Smooth muscle cell (in vitro differentiated cells): ENCODE results near the gene PPOX. TPM values are rescaled to one million over a fixed set of nuclear protein-coding genes. Genes with fewer than 3 reads are reported as not detected.

Experiments
- DNase-seq: peaks from one replicate; lab custom pipeline; 2025; ENCODE audit not compliant: unreplicated experiment; lab: John Stamatoyannopoulos, UW
- H2AFZ ChIP-seq: fragments of 200-600 bp; sonication (generic); 2 replicates; pipeline ENCODE4 v1.6.0; 2016; ENCODE audit warnings: antibody characterized with exemption, low read depth, mild to moderate bottlenecking
- H3F3A ChIP-seq: fragments of 200-600 bp; sonication (generic); 2 replicates; pipeline ENCODE4 v1.6.0; 2017; ENCODE audit warnings: antibody characterized with exemption, low read depth
- H3K27ac ChIP-seq: fragments of 200-600 bp; sonication (generic); 2 replicates; pipeline ENCODE4 v1.5.1; 2016; ENCODE audit warnings: low read depth, mild to moderate bottlenecking
- H3K27me3 ChIP-seq: fragments of 200-600 bp; sonication (generic); 2 replicates; pipeline ENCODE4 v1.6.1; 2016; ENCODE audit warnings: low read depth, mild to moderate bottlenecking
- H3K36me3 ChIP-seq: fragments of 200-600 bp; sonication (generic); 2 replicates; pipeline ENCODE4 v1.5.1; 2016; ENCODE audit warnings: low read depth
- H3K4me1 ChIP-seq: fragments of 200-600 bp; sonication (generic); 2 replicates; pipeline ENCODE4 v1.5.1; 2016; ENCODE audit warnings: low read depth
- H3K4me2 ChIP-seq: fragments of 200-600 bp; sonication (generic); 2 replicates; pipeline ENCODE4 v1.6.0; 2016; ENCODE audit warnings: mild to moderate bottlenecking
- H3K4me3 ChIP-seq: fragments of 200-600 bp; sonication (generic); 2 replicates; pipeline ENCODE4 v1.5.1; 2016; ENCODE audit warnings: mild to moderate bottlenecking
- H3K79me2 ChIP-seq: fragments of 200-600 bp; sonication (generic); 2 replicates; pipeline ENCODE4 v1.6.0; 2016; ENCODE audit warnings: low read depth, mild to moderate bottlenecking
- H3K9ac ChIP-seq: fragments of 200-600 bp; sonication (generic); 2 replicates; pipeline ENCODE4 v1.6.0; 2016; ENCODE audit warnings: low read depth
- H3K9me3 ChIP-seq: fragments of 200-600 bp; sonication (generic); replicated peaks from 2 replicates; pipeline ENCODE4 v1.5.1; 2016; ENCODE audit warnings: low read depth
- H4K20me1 ChIP-seq: fragments of 200-600 bp; sonication (generic); 2 replicates; pipeline ENCODE4 v1.6.0; 2016; ENCODE audit warnings: low read depth
- WGBS: methylation state at CpG from one replicate; pipeline ENCODE4 v1.1.7; 2016; ENCODE audit warnings: low lambda C conversion rate; 5-methylcytosine and 5-hydroxymethylcytosine counted together
- polyA plus RNA-seq: library from polyadenylated mRNA; unstranded; fragments of >200 nt; fragmentation: Nextera tagmentation; extraction: Ambion mirVana; gene quantifications from 2 replicates; pipeline ENCODE4 v1.2.1, GENCODE V29; 2016
- total RNA-seq: library from RNA; depleted of rRNA; stranded (reverse); fragments of >200 nt; gene quantifications from 2 replicates; pipeline ENCODE4 v1.2.3, GENCODE V29; 2014
- TF ChIP-seq, protein P1 (sequence below): fragments of 200-600 bp; sonication (generic); IDR thresholded peaks from 2 replicates; pipeline ENCODE4 v1.5.1; 2017; ENCODE audit warnings: borderline replicate concordance, mild to moderate bottlenecking, antibody characterized with exemption; ENCODE audit not compliant: insufficient read depth, poor library complexity, severe bottlenecking

The PPOX gene
- total and polyA plus RNA-seq, 2 experiments from 2014 or later: 16.5 to 23.8 TPM

- Histone ChIP-seq H3K27me3 (no peaks in the 10 kb centered on the region), H3K27ac (no peak overlapping the region), H2AFZ (no peak overlapping the region), H3K9me3 (no peaks in the 10 kb centered on the region), H3K4me1 (peaks cover 7% of the 10 kb centered on the region), H3K79me2 (peaks cover 10% of the 10 kb centered on the region), H3K4me2 (no peak overlapping the region), H3K4me3 (no peak overlapping the region), H3F3A (no peaks in the 10 kb centered on the region), H4K20me1 (no peaks in the 10 kb centered on the region), H3K36me3 (no peaks in the 10 kb centered on the region), H3K9ac (no peak overlapping the region)
- WGBS: 98% methylated on average over 11 of the region's 11 CpGs
- no peak for DNase-seq
- TF ChIP-seq, protein P1, sequence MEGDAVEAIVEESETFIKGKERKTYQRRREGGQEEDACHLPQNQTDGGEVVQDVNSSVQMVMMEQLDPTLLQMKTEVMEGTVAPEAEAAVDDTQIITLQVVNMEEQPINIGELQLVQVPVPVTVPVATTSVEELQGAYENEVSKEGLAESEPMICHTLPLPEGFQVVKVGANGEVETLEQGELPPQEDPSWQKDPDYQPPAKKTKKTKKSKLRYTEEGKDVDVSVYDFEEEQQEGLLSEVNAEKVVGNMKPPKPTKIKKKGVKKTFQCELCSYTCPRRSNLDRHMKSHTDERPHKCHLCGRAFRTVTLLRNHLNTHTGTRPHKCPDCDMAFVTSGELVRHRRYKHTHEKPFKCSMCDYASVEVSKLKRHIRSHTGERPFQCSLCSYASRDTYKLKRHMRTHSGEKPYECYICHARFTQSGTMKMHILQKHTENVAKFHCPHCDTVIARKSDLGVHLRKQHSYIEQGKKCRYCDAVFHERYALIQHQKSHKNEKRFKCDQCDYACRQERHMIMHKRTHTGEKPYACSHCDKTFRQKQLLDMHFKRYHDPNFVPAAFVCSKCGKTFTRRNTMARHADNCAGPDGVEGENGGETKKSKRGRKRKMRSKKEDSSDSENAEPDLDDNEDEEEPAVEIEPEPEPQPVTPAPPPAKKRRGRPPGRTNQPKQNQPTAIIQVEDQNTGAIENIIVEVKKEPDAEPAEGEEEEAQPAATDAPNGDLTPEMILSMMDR: no peak
These were observed 8.7 kb downstream of the PPOX start for GRCh38 chr1:161174911-161175310.

- TF ChIP-seq, protein P1: no peak
- H3K4me1 ChIP-seq: peaks cover 7% of the 10 kb centered on the region
- H3F3A ChIP-seq: no peaks in the 10 kb centered on the region
- no peak for DNase-seq
- peak overlapping the region; percentile 90 for H3K4me3 ChIP-seq
- H3K9ac ChIP-seq: no peak overlapping the region
- no peaks in the 10 kb centered on the region for H4K20me1 ChIP-seq
- H3K9me3 ChIP-seq: no peaks in the 10 kb centered on the region
- H3K27ac ChIP-seq: no peak overlapping the region
- H3K4me2 ChIP-seq: peak overlapping the region; percentile 99
- peaks cover 10% of the 10 kb centered on the region for H3K79me2 ChIP-seq
- H3K27me3 ChIP-seq: no peaks in the 10 kb centered on the region
- no peaks in the 10 kb centered on the region for H3K36me3 ChIP-seq
- 95% methylated on average over 10 of the region's 10 CpGs for WGBS
- H2AFZ ChIP-seq: no peak overlapping the region
These were observed 9.7 kb downstream of the PPOX start for GRCh38 chr1:161175771-161176453.

DNA sequence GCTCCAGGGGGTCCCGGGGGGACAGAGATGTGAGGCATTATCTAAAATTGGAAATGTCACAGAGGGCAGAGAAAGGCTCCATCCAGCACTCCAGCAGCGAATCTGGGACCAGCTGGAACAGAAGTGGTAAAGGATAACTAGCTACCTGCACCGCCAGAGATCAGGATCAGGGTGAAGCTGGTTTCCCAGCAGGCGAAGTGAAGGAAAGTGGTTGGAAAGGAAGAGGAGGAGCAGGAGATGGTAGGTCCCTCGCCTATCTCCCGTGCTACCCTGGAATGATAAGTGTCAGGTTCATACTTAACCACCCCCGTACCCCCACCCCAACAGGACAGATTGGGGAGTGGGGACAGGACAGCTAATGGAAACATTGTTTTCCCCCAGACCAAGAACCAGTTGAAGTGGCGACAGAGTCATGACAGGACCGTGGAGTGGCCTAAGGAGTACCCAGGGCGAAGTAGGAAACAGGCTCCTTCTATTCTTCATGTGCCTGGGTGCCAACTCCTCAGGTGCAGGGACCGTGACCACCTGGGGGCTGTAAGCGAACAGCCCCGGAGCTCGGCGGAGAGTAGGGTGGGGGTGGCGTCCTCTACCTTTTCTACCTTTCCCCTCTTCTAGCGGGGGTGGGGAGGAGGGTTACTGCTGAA is 10.4 kb downstream of the PPOX start:
- 27% methylated on average over 16 of the region's 17 CpGs for WGBS
- H3K9me3 ChIP-seq: no peaks in the 10 kb centered on the region
- H3K4me2 ChIP-seq: peak overlapping the region; percentile 99
- TF ChIP-seq, protein P1: no peak
- H3K4me3 ChIP-seq: peak overlapping the region; percentile 90
- no peaks in the 10 kb centered on the region for H3K36me3 ChIP-seq
- peak overlapping the region; percentile 63 for H3K27ac ChIP-seq
- peak overlapping the region; percentile 98 for H3K9ac ChIP-seq
- H3K27me3 ChIP-seq: no peaks in the 10 kb centered on the region
- H3K4me1 ChIP-seq: peaks cover 7% of the 10 kb centered on the region
- DNase-seq: no peak
- no peaks in the 10 kb centered on the region for H3F3A ChIP-seq
- H3K79me2 ChIP-seq: peaks cover 10% of the 10 kb centered on the region
- H4K20me1 ChIP-seq: no peaks in the 10 kb centered on the region
- H2AFZ ChIP-seq: peak overlapping the region; percentile 99
